ENCODE results near the gene CTSW.

Gene CTSW

DNA sequence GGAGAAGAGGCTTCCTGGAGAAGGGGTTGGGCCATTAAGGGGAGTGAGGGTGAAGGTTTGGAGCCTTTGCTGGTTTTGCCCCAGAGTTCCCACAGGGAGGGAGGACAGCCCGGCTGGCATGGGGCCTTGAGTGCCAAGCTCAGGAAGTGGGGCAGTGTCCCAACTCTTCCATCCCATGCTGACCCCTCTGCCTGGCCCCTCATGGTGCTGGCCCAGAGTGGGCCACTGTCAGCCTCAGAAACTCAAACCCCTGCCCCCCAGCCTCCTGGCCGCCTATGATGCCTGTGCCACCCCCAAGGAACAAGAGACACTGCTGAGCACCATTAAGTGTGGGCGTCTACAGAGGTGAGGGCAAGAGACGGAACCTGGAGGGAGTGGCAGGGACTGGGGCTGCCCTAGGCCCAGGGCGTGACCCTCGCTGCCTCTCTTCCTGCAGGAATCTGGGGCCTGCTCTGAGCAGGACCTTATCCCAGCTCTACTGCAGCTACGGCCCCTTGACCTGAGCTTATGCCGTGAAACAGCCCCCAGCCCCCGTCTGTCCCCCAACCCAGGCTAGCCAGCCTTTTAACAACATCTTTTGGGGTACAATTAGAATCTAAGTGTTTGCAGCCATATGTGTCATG lies 14.0 kb upstream of the CTSW start:
- no peak for DNase-seq (ENCODE audit: low spot score)
- TF ChIP-seq, protein P1, sequence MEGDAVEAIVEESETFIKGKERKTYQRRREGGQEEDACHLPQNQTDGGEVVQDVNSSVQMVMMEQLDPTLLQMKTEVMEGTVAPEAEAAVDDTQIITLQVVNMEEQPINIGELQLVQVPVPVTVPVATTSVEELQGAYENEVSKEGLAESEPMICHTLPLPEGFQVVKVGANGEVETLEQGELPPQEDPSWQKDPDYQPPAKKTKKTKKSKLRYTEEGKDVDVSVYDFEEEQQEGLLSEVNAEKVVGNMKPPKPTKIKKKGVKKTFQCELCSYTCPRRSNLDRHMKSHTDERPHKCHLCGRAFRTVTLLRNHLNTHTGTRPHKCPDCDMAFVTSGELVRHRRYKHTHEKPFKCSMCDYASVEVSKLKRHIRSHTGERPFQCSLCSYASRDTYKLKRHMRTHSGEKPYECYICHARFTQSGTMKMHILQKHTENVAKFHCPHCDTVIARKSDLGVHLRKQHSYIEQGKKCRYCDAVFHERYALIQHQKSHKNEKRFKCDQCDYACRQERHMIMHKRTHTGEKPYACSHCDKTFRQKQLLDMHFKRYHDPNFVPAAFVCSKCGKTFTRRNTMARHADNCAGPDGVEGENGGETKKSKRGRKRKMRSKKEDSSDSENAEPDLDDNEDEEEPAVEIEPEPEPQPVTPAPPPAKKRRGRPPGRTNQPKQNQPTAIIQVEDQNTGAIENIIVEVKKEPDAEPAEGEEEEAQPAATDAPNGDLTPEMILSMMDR (IDR thresholded peaks at IDR 0.05; ENCODE audit: extremely low read depth, missing control alignments) = no peak

DNA sequence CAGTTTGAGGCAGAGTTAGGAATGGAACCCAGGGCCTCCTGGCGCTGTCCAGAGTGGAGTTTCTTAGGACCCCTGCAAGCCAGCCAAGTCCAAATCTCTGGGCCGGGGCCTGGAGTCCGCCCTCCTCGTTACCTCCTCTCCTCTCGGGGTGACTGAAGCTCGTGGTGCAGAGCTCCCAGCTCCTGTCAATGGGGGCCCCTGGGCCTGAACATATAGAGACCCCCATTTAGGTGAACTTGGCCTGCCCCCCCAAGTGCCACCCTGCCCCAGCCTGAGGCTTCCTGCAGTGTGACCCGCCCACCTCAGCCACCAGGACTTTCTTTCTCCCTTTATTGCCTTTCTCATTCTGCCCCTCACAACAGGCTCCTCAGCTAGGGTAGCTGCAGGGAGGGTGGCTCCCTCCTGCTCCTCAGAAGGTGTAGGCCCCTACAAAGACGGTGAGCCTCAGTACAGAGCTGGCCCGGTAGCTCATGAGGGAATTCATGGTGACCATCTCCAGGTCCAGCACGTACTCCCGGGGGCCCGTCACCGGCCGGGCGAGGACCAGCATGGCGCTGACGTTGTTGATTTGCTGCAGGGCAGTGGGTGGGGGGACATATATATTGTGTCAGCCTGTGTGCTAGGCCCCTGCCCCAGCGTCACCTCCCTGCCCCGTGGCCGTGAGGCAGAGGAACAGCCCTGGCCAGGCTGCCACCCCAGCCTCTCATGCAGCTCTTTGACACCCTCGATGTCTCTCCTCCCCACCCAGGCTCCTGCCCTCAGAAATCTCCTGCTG lies 12.9 kb upstream of the CTSW start:
- DNase-seq (ENCODE audit: low spot score) = no peak
- TF ChIP-seq, protein P1 (IDR thresholded peaks at IDR 0.05; ENCODE audit: extremely low read depth, missing control alignments) = no peak

DNA sequence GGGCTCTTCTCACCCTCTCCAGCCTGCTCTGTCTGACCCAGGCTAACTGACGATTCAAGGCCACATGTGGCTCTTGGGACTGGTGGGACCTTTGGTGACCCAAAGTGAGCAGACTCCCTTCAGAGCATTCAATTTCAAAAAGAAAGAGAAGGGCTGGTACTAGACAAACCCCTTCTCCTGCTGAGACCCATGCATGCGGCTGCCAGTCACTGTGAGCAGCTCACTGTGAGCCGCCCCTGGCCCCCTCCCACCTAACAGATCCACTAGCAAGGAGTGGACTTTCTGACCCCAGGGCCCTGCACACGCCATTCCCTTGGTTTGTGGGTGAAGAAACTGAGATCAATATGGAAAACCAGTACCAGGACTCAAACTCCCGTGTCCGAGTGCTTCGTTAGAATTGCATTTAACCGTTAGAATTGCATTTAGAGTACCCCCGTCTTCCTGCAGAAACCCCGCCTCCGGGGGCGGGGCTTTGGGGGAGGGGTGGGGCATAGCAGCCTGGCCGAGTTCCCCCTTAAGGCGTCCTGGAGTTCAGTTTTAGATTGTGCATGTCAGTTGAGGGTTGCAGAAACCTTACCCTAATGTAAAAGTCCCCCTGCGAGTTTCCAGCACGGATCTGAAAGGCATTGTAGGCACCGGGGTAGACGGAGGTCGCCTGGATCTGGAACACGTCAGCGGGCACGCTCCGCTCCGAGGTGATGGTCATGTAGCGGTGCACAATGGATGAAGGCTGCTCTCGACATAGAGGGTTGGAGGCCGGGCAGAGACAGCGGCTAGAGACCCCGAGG lies 12.2 kb upstream of the CTSW start:
- TF ChIP-seq, protein P1 (IDR thresholded peaks at IDR 0.05; ENCODE audit: extremely low read depth, missing control alignments) = no peak
- no peak for DNase-seq (ENCODE audit: low spot score)

DNA sequence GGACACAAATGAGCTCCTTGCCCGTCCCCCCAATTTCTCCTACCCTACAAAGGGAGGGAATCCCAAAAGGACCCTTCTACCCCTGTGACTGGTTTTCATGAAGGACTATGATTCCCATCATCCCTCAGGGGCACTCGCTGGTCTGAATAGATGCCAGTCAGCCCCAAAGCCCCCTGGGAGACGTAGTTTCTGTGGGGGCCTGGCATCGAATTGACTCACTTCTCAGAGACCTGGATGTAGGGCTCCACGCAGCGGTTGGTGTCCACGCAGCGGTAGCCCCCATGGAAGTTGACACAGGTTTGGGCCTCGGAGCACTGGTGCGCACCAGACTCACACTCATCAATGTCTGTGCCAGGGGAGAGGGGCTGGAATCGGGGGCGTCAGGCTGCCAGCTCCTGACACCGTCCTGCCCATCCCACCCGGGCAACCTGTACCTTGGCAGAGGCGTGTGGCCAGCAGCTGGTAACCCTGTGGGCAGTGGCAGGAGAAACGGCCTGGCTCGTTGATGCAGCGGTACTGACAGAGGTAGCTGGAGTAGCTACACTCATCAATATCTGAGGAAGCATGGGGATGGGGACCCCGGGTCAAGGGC lies 11.5 kb upstream of the CTSW start:
- no peak for DNase-seq (ENCODE audit: low spot score)
- TF ChIP-seq, protein P1 (IDR thresholded peaks at IDR 0.05; ENCODE audit: extremely low read depth, missing control alignments) = no peak

DNA sequence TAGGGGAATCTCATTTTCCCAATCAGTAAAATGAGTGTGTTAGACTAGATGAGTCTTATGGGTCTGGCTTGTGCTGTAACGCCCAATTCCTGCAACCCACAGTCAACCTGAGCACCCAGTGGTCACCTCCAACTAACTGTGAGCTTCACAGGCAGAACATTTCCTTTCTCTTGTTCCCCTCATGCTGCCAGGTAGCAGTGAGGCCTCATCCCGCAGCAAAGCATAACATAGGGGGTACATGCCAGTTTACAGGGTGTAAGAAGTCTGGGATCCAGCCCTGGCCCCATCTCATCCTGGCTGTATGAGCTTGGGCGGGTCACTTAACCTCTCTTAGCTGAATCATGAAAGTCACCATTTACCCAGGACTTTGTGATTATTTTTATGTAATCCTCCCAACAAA lies 10.7 kb upstream of the CTSW start:
- TF ChIP-seq, protein P1 (IDR thresholded peaks at IDR 0.05; ENCODE audit: extremely low read depth, missing control alignments) = no peak
- DNase-seq (ENCODE audit: low spot score) = no peak

DNA sequence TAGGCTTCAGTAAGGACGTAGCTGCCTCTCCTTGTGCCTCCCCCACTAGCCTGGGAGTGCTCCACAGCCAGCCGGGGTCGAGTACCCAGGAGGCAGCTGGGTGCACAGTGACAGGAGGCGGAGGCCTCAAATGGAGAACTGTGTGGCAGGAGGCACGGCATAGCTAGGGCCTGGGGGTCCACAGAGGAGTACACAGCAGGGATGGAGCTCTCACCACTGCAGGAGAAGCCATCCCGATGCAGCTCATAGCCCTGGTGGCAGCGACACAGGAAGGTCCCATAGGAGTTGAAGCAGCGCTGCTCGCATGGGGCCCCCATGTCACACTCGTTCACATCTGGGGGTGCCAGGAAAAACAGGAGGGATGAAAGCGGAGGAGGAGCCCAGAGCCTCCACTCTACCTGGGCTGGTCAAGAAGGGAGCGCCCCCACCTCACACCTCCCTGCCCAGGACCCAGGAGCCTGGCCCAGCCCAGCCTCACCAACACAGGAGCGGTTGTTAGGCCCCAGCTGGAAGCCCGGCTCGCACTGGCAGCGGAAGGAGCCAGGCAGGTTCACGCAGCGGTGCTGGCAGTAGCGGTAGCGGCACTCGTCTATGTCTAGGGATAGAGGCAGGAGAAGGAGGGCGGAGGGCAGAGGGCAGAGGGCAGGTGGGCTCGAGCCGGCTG lies 9.9 kb upstream of the CTSW start:
- DNase-seq (ENCODE audit: low spot score) = no peak
- TF ChIP-seq, protein P1 (IDR thresholded peaks at IDR 0.05; ENCODE audit: extremely low read depth, missing control alignments) = no peak

All from GM20000 (cell line).